Fibroblast of lung (primary cell): ENCODE results near the gene CST9.

ENCODE experiments used
- CTCF ChIP-seq, 2 donors: IDR thresholded peaks in 1 of 2; conservative IDR thresholded peaks in 1 of 2; 1 replicate in 1 of 2; 2 replicates in 1 of 2; pipeline ENCODE4 v1.5.1; 2011 to 2012; ENCODE audit warnings: low read length in 2 of 2, control low read depth in 1 of 2, inconsistent platforms in 1 of 2, low read depth in 1 of 2, mild to moderate bottlenecking in 1 of 2
- EZH2 ChIP-seq: IDR thresholded peaks from 2 replicates; pipeline ENCODE4 v1.5.1; 2012; ENCODE audit warnings: low read length, control low read depth, mild to moderate bottlenecking; ENCODE audit errors: missing control alignments

GRCh38 chr20:23606652-23607049 is 934 bp upstream of the CST9 start:
- peak; percentile 96 to 98 for TF ChIP-seq CTCF (conservative IDR thresholded peaks at IDR 0.05 in 1 of 2, IDR thresholded peaks at IDR 0.05 in 1 of 2; ENCODE audit: low read depth in 1 of 2, low read length in 2 of 2)
- no peak for TF ChIP-seq EZH2
